SH-SY5Y (cell line): ENCODE measurements around the gene RBM23.

Source experiments
- GATA2 ChIP-seq: IDR thresholded peaks from 2 replicates; pipeline ENCODE4 v1.6.1; 2011; ENCODE audit warnings: mild to moderate bottlenecking, low read depth, low read length
- GATA3 ChIP-seq: IDR thresholded peaks from 2 replicates; pipeline ENCODE4 v1.6.1; 2011; ENCODE audit warnings: low read depth, mild to moderate bottlenecking, low read length, moderate library complexity

GRCh38 chr14:22877000-22877501, 41.9 kb downstream of the RBM23 start:
- no peak for TF ChIP-seq GATA2
- no peak for TF ChIP-seq GATA3
